Measurements from ENCODE around the gene RAB8B.

DNA sequence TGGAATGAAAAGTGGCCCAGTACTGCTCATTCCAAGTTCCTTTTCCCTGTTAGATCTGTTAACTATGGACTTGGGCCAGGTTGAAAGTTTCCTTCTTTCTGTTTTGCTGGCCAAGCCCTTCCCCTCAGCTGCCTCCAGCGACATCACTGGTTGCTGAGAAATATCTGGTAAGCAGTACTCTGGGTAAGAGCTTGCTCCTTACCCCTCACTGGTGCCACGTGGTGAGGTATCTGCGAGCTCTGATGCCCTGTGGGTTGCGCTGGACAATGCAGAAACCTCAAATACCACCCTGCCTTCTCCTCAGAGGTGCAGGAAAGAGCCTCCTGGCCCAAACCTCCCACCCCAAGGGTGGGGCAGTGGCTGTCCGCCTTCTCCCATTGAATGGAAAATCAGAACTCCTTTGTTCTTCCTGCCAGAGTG, 45.1 kb downstream of the RAB8B start:
- TF ChIP-seq CTCF (IDR thresholded peaks at IDR 0.05; ENCODE audit: low read length), result no peak
- TF ChIP-seq EZH2 (optimal IDR thresholded peaks at IDR 0.05; ENCODE audit: low read depth, low read length), result no peak
- TF ChIP-seq EZH2phosphoT487 (IDR thresholded peaks at IDR 0.05; ENCODE audit: low read length), result no peak

All from MM.1S (cell line).